ENCODE results near the gene CCR3.

DNA sequence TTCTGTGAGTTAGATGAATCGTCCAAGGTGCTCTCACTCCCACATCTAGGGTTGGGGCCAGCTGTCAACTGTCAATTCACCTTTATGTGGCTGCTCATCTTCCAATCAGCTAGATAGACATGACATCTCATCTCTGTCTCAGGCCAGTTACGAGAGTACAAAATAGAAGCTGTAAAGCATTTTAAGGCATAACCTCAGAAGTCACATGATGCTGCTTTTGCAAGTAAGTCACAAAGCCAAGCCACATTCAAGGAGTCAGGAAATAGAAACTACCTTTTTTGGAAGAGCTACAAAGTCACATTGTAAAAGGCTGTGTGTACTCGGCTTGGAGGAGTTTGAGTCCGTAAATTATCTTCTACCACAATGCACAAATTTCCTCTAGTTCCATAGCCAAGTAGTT lies 29.1 kb upstream of the CCR3 start:
- TF ChIP-seq, protein P1, sequence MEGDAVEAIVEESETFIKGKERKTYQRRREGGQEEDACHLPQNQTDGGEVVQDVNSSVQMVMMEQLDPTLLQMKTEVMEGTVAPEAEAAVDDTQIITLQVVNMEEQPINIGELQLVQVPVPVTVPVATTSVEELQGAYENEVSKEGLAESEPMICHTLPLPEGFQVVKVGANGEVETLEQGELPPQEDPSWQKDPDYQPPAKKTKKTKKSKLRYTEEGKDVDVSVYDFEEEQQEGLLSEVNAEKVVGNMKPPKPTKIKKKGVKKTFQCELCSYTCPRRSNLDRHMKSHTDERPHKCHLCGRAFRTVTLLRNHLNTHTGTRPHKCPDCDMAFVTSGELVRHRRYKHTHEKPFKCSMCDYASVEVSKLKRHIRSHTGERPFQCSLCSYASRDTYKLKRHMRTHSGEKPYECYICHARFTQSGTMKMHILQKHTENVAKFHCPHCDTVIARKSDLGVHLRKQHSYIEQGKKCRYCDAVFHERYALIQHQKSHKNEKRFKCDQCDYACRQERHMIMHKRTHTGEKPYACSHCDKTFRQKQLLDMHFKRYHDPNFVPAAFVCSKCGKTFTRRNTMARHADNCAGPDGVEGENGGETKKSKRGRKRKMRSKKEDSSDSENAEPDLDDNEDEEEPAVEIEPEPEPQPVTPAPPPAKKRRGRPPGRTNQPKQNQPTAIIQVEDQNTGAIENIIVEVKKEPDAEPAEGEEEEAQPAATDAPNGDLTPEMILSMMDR (conservative IDR thresholded peaks at IDR 0.05; ENCODE audit: low read depth in 2 of 2): no peak
- TF ChIP-seq EZH2 (IDR thresholded peaks at IDR 0.05; ENCODE audit: low read depth, unreplicated experiment) (no peak), POLR2AphosphoS5 (IDR thresholded peaks at IDR 0.05; ENCODE audit: low read depth) (no peak)
